GM19238 (cell line): ENCODE results near the gene TMEM163.
"Not testable (repeated sequence)": the region's sequence is repeated elsewhere in the genome, so short reads cannot be mapped to it uniquely, and the experiment has no call there.

Source experiments
- DNase-seq: peaks from one replicate; pipeline ENCODE4 v3.0.0; 2011; ENCODE audit warnings: low spot score; ENCODE audit not compliant: insufficient read length

The TMEM163 gene

DNA sequence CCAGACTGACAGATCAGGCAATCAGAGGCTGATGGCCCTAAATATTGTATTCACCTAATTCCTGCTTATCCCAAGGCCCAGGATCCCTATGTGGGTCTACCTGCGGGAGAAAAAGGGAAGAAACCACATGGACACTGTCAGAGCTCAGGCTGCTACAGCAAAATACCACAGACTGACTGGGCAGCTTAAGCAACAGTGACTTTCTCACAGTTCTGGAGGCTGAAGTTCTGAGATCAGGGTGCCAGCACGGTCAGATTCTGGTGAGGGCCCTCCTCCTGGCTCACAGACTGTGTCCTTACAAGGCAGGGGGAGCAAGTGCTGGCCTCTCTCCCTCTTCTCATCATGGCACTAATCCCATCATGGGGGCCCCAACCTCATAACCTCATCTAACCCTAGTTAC lies 181.7 kb downstream of the TMEM163 start:
- DNase-seq: no peak

DNA sequence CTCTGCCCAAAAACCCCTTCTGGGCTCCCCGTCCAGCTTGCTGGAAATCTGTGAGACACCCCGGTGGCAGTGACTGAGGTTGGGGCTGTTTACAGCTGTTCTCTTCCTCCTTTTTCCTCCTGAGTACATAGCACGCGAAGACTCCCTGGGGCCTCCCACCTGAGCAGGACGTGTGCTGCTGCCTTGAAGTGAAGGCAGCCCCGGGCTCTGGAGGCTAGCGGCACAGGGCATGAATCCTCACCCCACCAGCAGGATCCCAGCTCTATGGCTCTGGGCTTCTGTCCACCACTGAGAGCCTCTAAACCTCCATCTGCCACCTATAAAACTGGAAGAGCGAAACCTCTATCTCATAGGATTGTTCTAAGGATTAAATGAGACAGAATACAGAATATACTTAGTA lies 182.5 kb downstream of the TMEM163 start:
- DNase-seq: no peak

DNA sequence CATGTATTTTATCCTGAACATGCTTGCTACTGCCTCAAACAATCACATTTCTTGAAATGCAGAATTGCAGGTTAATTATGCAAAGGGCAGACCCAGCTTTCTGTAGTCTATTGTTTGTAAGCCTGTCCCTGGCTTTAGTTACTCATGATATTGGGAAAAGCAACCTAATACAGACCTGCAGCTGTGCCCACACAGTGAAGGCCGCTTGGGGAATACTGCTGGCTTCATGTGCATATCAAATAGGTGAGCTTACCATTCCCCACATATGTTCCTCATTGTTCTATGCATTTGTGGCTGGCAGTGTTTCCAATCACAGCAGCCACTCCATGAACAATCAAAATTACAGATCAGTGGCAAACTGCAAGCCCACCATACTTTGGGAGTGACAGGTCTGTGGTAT lies 186.3 kb downstream of the TMEM163 start:
- no peak for DNase-seq

DNA sequence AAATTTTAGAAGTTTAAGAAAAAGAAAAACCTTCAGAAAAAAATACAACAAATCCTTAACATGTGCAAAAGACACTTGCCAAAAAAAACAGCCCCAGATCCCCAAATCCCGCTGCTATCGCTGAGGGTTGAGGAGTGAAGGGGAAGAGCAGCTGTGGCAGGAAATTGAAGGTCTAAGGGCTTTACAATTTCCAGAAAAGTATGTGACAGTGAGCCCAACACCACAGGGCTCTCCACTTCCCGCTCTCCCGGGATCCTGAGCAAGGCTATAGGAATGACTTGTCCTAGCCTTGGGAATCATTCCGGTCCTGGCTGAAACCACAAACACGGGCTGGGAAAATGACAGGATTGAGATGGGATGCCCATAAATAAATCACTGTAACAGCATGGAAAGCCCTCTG lies 191.4 kb downstream of the TMEM163 start:
- DNase-seq: no peak

DNA sequence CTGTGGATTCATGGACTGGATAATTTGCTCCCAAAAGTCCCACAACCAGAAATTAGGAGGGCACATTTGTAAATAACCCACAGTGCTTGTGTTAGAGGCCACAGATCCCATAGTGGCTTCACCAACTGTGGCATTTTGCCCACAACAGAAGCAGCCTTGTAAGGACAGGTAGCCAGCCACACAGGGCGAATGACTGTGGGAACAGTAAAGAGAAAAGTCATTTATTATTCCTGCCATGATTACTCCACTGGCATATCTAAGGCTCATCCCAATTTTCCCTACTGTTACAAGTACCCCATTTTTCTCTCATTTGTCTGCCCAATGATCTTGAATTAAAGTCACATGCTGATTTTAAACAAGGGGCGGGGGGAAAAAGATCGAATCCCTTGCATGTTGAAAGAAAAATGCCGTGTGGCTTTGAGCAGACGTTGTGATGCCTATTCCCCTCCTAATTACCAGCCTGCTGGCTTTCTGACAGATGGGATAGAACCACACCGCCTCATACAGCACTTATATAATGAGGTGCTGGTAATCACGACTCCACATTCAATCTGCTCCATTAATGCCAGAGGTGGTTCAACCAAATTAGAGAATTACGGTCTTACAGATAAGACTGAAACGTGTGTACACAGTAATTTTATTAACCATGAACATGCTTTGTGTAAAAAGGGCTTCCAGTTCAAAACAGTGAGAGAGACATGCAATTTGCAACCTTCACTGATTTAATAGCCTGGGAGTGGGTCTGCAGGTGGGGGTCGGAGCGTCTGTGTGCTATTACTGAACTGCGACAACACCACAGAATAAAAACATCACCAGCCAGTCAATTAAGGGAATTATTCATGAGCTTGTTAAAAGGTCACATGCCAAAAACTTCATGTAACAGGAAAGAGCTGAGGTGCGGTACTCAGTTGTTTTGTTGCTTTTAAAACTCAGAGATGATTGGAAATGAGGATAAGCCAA lies 196.0 kb downstream of the TMEM163 start:
- DNase-seq: no peak

DNA sequence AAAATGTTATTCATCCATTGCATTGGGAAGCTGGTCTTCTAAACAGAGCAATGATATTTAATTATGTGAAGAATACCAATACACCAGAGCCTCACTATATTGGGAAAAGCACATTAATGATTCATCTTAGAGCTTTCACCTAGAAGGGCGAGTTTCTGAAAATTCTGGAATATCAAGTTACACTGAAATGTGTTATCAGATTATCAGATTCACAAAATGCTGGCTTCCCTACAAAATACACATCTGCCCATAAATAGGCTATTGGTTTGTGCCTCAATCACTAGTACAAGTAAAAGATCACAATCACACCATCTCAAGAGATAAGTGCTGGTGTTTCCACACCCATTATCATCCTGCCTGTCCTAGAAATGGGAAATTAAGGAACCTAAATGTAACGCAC lies 200.7 kb downstream of the TMEM163 start:
- DNase-seq: no peak

DNA sequence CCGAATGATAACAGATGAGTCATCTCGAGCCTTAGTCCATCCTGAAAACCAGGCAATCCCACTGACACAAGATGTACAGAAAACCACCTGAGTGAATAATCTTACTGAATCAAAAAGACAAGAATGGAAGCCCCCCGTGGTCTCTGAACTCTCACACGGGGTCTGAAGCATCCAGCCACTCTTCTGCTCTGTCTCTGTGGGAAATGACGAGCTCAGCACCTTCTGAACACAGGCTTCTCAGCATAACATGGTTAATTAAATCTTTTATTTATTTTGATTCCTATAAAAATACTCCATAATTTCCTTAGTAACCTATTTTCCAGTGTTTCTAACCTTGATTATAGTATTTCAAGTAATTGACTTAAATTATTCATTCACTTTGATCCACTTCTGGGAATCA lies 203.7 kb downstream of the TMEM163 start:
- no peak for DNase-seq

DNA sequence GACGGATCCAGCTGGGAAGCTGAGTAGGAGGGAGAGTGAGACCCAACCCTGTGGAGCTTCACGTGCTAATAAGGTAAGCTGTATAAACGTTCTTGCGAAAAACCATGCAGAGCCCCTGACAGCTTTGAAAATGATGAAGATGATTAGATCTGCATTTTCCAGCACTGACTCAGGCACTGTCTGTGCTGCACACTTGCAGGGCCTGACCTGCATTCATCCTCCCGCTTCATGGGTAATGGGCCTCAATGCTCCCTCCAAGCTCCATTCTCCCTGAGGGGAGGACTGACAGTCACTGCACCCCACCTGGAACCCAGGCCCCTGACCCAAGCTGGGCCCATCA lies 205.4 kb downstream of the TMEM163 start:
- no peak for DNase-seq

DNA sequence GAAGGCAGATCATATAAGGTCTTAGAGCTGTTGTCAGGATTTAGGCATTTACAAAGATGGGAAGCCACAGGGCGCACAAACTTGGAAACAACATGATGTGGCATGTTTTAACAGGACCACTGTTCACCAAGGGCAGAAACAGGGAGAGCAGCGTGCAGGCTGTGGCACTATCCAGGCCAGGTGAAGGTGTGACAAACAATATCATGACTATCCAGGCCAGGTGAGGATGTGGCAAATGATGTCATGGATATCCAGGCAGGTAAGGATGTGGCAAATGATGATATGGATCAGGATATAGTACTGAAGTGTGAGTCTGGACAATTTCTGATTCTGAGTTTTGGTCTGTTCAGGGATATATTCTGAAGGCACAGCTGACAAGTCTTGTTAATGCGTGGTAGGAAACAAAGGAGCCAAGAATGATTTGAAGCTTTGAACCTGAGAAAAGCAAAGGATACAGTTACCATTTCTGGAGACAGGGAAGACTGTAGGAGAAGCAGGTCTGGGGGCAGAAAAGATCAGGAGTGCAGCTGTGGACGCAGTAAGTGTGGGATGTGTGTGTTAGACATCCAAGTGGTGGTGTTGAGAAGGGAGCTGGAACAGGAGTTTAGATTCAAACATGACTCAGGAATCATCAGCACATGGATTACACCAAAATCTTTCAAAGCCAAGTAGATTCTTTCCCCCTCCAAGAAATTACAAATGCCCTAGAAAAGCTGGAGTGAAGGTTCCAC lies 205.9 kb downstream of the TMEM163 start:
- DNase-seq: no peak

DNA sequence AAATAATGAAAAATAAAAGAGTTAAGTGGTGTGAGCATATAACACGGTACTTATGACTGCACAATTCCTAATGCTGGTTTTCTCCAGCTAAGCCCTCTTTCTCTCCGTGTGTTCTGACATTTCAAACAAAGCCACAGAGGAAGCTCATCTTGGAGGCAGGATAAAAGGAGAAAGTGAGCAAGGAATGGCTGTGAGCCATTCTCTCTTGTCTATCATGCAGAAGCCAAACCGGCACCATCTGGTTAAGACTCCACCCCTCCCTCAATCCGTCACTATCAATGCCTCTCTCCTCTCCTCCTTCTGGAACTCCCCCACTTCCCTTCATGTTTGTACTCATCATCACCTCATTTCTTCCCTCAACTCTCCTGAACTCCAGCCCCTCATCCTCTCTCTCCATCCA lies 210.4 kb downstream of the TMEM163 start:
- DNase-seq: no peak

DNA sequence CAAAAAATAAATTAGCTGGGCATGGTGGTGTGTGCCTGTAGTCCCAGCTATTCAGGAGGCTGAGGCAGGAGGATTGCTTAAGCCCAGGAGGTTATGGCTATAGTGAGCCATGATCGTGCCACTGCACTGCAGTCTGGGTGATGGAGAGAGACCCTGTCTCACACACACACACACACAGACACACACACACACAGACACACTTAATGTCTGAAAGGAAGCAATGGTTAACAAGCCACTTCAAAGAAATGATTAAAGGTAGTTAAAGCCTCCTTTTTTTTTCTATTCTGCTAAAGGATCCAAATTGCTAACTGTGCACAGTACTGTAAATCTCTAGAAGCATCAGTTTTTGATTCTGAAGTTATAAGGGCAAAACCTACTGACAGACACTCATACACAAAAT lies 211.1 kb downstream of the TMEM163 start:
- DNase-seq: no peak

DNA sequence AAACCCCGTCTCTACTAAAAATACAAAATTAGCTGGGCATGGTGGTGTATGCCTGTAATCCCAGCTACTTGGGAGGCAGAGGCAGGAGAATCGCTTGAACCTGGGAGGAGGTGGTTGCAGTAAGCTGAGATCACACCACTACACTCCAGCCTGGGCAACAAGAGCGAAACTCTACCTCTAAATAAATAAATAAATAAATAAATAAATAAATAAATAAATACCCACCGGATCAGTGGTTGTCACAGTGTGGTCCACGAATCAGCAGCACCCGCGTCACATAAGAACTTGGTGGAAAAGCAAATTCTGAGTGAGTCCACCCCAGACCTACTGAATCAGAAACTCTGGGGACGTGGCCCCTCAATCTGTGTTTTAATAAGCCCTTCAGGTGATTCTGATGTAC lies 211.6 kb downstream of the TMEM163 start:
- DNase-seq: not testable (repeated sequence)

DNA sequence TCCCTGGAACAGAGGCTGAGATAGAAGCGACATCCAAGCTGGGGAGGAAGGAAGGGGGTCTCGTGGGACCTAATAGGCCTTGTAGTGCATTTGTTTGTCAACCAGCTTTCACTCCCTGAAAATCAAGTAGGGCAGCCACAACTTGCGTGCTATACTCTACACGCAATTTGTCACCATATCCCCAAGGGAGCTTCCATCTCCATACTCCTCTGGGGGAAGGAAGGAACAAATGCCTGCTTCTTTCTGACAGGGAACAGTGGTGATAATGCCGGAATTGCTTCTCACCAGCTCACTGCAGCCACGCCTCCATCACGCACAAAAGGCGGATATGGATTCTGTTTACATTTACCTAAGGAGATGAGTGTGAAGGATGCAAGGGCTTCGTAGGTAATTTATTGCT lies 213.4 kb downstream of the TMEM163 start:
- DNase-seq: no peak

DNA sequence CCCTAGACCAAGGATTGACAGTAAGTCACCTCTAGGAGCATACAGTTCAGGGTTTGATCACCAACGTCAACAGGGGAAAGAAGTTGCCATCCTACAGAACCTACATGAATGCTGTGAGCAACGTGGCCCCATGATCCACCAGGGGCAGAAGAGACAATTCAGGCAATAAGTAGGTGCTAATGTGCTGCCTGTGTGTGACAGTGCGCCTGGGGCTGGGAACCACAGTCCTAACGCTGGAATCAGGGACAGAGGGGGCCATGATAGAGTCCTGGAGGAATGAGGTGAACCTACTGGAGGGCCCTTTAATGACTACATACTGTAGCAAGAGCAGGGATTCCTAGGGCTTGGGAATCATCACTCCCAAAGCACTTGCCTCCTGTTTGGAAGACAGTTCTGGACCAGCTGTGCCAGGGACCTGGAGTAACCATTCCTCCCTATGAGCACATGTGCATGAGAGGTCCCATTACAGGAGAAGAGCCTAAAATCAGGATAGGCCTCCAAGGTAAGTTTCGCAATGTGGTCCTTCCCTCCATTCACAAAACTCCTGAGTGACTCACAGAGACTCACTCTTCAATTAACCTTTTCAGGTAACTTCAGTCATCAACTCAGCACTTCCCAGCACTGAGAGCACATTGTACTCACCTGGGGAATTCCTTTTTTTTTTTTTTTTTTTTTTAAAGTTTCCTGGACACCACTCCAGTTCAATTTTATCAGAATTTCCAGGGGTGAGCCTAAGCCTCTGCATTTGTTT lies 214.0 kb downstream of the TMEM163 start:
- no peak for DNase-seq

DNA sequence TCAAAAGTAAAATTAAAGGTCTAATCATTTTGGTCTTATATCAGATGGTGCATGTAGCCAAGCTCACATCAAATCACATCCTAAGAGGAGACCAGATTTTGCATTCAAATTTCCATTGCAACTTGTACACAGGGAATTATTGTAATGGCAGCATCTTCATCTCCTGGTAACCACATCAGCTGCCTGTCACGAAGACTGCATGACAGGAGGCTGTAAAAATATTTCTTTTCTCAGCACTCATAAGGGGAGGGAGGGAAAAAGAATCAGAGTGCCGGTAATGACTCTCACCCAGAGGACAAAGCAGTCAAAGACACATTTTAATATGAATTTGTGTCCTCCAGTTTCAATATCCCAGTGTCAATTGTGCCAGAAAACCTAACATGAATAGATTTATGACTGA lies 216.7 kb downstream of the TMEM163 start:
- DNase-seq: no peak

DNA sequence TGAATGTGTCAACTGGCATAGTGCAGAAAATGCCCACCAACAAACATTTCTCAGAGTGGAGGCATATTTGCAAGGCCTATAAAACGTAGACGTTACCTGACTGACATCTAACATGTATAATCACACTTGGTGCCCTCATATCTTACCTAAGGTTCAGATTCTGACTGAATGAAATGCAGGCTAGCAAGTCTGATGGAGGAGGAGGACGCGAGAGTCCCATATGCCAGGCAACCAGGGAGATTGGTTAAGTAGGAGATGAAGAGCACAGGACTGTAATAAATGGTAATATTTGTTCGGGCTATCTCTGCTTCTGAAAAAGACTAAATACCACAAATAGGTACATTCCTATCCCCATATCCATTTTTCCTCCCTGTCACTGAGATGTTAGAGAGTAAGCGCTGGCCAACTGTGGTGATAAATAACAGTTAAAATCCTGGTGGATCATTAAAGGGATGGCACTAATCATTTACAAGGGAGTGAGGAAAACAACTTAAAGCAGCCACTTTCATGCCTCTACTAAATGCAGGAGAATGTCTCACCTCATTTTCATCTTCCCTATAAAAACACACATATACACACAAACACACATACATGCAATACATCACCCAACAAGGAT lies 217.2 kb downstream of the TMEM163 start:
- no peak for DNase-seq

DNA sequence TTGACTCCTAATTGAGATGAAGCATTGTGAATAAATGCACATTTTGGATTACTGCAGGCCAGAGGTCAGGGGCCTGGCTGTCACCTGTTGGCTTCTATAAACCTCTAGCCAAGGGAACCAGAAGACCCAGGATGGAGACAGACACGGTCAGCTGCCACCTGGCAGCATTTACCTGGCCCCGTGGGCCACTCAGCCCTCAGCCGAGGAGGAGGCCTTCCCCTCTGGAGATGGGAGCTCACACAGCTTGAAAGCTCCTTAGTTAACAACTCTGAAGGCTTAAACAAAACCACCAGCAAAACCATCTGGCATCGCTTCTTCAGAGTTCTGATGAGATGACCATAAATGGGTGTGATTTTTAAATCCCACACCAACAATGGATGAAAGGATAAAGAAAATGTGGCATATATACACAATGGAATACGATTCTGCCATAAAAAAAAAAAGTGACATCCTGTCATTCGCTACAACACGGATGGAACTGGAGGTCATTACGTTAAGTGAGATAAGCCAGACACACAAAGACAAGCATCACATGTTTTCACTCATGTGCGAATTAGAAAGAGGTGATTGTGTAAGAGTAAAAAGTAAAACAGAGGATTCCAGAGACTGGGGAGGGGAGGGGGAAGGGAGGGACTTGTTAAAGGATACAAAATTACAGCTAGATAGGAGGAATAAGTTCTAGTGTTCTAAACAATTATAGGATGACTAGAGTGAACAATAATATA lies 218.4 kb downstream of the TMEM163 start:
- no peak for DNase-seq

DNA sequence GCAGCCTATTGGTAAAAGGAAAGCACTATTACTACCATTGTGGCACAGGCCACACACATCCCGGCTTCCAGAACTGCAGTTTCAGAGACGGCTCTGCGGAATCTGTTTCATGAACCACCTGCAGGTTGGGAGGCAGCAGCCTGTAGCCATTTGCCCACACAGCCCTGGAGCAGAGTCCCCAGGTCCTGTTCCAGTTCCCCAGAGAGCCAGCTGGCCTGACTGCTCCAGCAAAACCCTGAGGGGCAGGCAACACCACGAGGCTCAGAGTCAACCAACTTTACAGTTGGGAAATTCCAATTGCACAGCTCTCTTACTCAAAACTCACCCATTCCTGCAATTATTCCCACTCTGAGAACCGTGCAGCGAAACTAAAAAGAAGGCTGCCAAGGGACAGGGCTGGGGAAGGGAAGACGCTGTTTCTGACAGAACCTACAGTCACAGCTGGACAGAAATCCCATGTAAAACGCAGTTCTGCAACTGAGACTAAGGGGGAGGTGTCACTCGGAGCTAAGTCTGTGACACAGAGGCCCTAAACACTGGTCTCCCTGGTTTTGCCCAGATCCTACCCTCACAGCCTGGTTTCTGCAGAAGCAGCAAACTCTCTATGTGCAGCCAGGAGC lies 219.4 kb downstream of the TMEM163 start:
- no peak for DNase-seq

DNA sequence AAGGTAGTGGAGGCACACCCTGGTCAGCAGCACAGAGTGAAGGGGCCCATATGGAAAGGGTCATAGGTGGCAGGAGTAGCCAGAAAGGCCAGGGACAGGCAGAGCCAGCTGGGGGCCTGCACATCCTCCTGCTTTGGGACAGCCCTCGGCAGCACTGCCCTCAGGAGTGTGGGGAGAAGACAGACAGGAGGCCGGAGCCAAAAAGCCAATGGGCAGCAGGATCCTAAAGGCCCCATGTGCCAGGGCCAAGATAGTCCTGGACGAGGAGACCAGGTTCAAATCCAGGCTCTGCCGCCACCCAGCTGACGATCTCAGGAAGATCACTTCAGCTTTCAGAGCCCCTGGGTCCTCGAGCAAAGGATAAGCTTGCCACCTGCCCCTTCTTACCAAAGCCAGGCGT lies 220.1 kb downstream of the TMEM163 start:
- no peak for DNase-seq

DNA sequence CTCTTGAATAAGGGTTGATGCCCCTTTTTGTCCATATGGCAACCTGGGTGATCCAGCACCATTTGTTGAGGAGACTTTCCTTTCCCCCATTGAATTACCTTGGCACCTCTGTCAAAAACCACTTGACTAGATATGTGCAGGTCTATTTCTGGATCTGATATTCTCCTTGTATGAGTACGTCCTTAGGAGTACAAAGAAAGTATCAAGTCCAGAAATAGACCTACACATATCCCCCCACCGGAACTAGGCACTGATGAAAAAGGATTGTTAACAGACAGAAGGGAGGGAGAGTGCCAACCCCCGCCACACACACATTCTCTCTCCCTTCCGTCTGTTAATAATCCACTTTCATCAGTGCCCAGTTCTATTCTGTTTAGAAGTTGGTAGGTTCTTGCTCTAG lies 225.0 kb downstream of the TMEM163 start:
- DNase-seq: no peak
